SU-DHL-6 (cell line): ENCODE measurements around the gene HCRTR1.

Experiments
- CTCF ChIP-seq: fragments of 200-600 bp; sonication (generic); IDR thresholded peaks from one replicate; pipeline ENCODE4 v1.5.1; 2017; ENCODE audit warnings: antibody characterized with exemption, mild to moderate bottlenecking, low read length, moderate library complexity; ENCODE audit not compliant: insufficient read depth, poor library complexity, severe bottlenecking
- EZH2phosphoT487 ChIP-seq: fragments of 200-600 bp; sonication (generic), shearing (Covaris generic); conservative IDR thresholded peaks from 2 replicates; pipeline ENCODE4 v1.6.1; 2018; ENCODE audit warnings: mild to moderate bottlenecking, antibody characterized with exemption, low read length, moderate library complexity, mixed read lengths

GRCh38 chr1:31675756-31676155, 58.3 kb downstream of the HCRTR1 start:
- TF ChIP-seq EZH2phosphoT487 (no peak), CTCF (no peak)
